Osteocyte (in vitro differentiated cells): ENCODE data around the gene NTSR2. TPM values are rescaled to one million over a fixed set of nuclear protein-coding genes. Genes with fewer than 3 reads are reported as not detected.

ENCODE experiments used
- DNase-seq: peaks from one replicate; pipeline ENCODE4 v3.0.0; 2021; ENCODE audit warnings: mixed read lengths; ENCODE audit not compliant: unreplicated experiment; ENCODE audit errors: extremely low spot score
- H3K27ac Mint-ChIP-seq: one replicate; pipeline ENCODE4 v1.8.0; 2021; ENCODE audit warnings: mild to moderate bottlenecking, mixed read lengths; ENCODE audit not compliant: unreplicated experiment
- H3K27me3 Mint-ChIP-seq: one replicate; pipeline ENCODE4 v1.8.0; 2021; ENCODE audit warnings: mixed read lengths; ENCODE audit not compliant: unreplicated experiment
- H3K36me3 Mint-ChIP-seq: one replicate; pipeline ENCODE4 v1.8.0; 2021; ENCODE audit warnings: mixed read lengths; ENCODE audit not compliant: unreplicated experiment
- H3K4me1 Mint-ChIP-seq: one replicate; pipeline ENCODE4 v1.8.0; 2021; ENCODE audit warnings: mixed read lengths; ENCODE audit not compliant: unreplicated experiment
- H3K4me3 Mint-ChIP-seq: one replicate; pipeline ENCODE4 v1.8.0; 2021; ENCODE audit warnings: mild to moderate bottlenecking, moderate library complexity, mixed read lengths; ENCODE audit not compliant: unreplicated experiment
- H3K9me3 Mint-ChIP-seq: one replicate; pipeline ENCODE4 v1.8.0; 2021; ENCODE audit warnings: mixed read lengths; ENCODE audit not compliant: unreplicated experiment
- CTCF ChIP-seq: fragments of 200-600 bp; sonication (generic); IDR thresholded peaks from 2 replicates; pipeline ENCODE4 v1.5.0; 2021; ENCODE audit warnings: antibody characterized with exemption, mild to moderate bottlenecking, moderate library complexity
- total RNA-seq: library from RNA; stranded (reverse); gene quantifications from 2 replicates; pipeline ENCODE4 v1.2.1, GENCODE V29; 2021

Gene NTSR2
- total RNA-seq, 1 donor from 2014 or later: not detected

DNA sequence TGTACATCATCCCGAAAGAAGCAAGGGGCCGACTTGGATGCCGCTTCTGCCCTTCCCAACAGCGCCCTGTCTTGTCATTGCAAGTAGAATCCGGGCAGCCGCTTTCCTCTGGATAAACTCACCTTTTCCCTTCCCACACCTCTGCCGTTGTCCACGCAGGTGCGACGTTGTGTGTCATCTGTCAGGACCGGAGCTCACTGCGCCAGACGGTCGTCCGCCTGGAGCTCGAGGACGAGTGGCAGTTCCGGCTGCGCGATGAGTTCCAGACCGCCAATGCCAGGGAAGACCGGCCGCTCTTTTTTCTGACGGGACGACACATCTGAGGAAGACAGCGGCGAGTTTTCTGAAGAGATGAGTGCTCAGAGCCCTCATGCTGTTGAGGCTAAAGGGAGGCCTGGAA, 29.9 kb downstream of the NTSR2 start:
- no peak for TF ChIP-seq CTCF
- Mint-ChIP-seq H3K9me3 (no peaks in the 10 kb centered on the region), H3K27ac (no peak overlapping the region), H3K27me3 (peaks cover 25% of the 10 kb centered on the region), H3K4me3 (no peak overlapping the region), H3K36me3 (no peaks in the 10 kb centered on the region), H3K4me1 (no peaks in the 10 kb centered on the region)
- no peak for DNase-seq

DNA sequence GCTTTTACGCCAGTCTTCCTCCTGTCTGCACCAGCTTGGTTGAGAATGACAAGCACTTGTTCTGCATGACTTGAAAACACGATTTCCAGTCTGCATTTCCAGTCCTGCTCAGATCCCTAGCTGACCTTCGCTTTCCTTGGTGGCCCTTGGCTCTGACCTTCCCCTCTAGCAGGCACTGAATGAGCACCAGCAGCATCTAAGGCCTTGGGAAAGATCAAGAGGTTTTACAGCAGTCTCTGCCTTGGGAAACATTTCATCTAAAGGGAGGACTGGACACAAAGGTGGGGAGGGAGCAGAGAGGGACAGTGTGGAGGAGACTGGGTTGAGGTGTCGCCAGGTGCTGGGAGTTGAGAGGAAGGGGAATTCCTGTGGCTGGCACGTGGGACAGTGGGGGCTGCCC, 30.5 kb downstream of the NTSR2 start:
- no peak for DNase-seq
- H3K27me3 Mint-ChIP-seq: peaks cover 25% of the 10 kb centered on the region

DNA sequence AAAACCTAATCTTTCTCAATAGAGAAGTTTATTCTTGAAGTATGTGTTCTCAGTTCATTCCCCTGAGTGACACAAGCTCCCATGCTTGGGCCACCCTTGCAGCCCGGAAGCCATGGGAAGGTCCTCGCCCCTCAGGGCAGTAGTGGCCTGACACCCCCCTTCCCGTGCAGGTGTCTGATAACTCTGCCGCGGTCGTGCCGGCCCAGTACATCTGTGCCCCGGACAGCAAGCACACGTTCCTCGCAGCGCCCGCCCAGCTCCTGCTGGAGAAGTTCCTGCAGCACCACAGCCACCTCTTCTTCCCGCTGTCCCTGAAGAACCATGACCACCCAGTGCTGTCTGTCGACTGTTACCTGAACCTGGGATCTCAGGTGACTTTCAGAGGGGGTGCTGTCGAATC, 32.4 kb downstream of the NTSR2 start:
- Mint-ChIP-seq H3K27ac (no peak overlapping the region), H3K4me3 (no peak overlapping the region), H3K27me3 (peaks cover 15% of the 10 kb centered on the region), H3K4me1 (no peaks in the 10 kb centered on the region), H3K36me3 (no peaks in the 10 kb centered on the region), H3K9me3 (no peaks in the 10 kb centered on the region)
- DNase-seq: no peak
- TF ChIP-seq CTCF: no peak

More for the DNA sequence above, 30.5 kb downstream of the NTSR2 start:
- Mint-ChIP-seq H3K27ac (no peak overlapping the region), H3K36me3 (no peaks in the 10 kb centered on the region), H3K9me3 (no peaks in the 10 kb centered on the region), H3K4me3 (no peak overlapping the region), H3K4me1 (no peaks in the 10 kb centered on the region)
- no peak for TF ChIP-seq CTCF

DNA sequence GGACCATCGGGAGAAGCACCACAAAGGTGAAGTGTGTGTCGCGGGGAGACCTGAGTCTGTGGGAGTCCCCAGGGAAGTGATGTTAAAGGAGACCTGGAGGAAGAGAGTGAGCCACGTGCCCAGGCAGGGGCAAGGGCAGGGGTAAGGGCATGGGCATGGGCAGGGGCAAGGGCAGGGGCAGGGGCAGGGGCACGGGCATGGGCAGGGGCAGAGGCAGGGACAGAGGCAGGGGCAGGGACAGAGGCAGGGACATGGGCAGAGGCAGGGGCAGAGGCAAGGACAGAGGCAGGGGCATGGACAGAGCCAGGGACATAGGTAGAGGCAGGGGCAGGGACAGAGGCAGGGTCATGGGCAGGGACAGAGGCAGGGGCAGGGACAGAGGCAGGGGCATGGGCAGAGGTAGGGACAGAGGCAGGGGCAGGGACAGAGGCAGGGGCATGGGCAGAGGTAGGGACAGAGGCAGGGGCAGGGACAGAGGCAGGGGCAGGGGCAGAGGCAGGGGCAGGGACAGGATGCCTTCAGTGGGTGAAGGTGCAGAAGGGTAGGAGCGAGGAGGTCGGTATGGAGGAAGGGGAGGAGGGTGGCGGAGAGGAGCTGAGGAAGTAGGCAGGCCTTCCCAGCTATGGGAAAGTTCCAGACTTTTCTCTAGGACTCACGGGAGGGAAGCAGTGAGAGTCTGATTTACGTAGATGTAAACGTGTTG, 33.3 kb downstream of the NTSR2 start:
- H3K36me3 Mint-ChIP-seq: no peaks in the 10 kb centered on the region
- peaks cover 15% of the 10 kb centered on the region for H3K27me3 Mint-ChIP-seq
- H3K27ac Mint-ChIP-seq: no peak overlapping the region
- DNase-seq: no peak
- no peaks in the 10 kb centered on the region for H3K9me3 Mint-ChIP-seq
- H3K4me1 Mint-ChIP-seq: no peaks in the 10 kb centered on the region
- no peak for TF ChIP-seq CTCF
- H3K4me3 Mint-ChIP-seq: no peak overlapping the region

DNA sequence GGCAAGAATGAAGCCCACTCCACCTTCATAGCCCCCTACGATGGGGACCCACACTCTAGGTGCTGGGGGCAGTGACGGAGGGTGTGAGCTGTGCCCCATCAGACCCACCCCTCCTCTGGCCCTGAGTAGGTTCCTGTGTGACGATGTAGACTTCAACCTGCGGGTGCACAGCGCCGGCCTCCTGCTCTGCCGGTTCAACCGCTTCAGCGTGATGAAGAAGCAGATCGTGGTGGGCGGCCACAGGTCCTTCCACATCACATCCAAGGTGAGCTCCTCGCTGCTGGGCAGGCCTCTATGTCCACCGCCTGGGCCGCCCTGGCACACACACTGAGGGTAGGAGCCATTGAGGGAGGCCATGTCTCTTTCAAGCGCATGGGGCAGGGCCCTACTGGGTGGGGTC, 34.9 kb downstream of the NTSR2 start:
- no peak for TF ChIP-seq CTCF
- Mint-ChIP-seq H3K27me3 (peaks cover 14% of the 10 kb centered on the region), H3K9me3 (no peaks in the 10 kb centered on the region), H3K4me3 (no peak overlapping the region), H3K4me1 (no peaks in the 10 kb centered on the region), H3K36me3 (no peaks in the 10 kb centered on the region), H3K27ac (no peak overlapping the region)
- no peak for DNase-seq
